H1 (cell line): ENCODE data around the gene INO80. TPM values are rescaled to one million over a fixed set of nuclear protein-coding genes. Genes with fewer than 3 reads are reported as not detected.

ENCODE experiments used
- CTCF ChIA-PET: fragments of 300-600 bp; sonication (Branson Sonifier 250); formaldehyde crosslinking; loops from one replicate; lab custom pipeline; 2021; ENCODE audit not compliant: partially characterized antibody; lab: Charles Lee
- POLR2A ChIA-PET: fragments of 300-600 bp; sonication (Branson Sonifier 250); formaldehyde crosslinking; loops from one replicate; lab custom pipeline; 2021; ENCODE audit warnings: inconsistent platforms; ENCODE audit not compliant: partially characterized antibody; lab: Charles Lee
- DNase-seq, 2 experiments: peaks; one replicate each; pipeline versions ENCODE4 v3.0.0 to v3.0.0-alpha.2; 2010 to 2022; ENCODE audit warnings: low spot score in 2 of 2, low read depth in 1 of 2, mixed read lengths in 1 of 2
- FAIRE-seq: peaks from 2 replicates; lab custom pipeline; 2011; peaks lifted over from hg19 to GRCh38; lab: Jason Lieb, UNC
- H2AFZ ChIP-seq: 2 replicates; pipeline ENCODE4 v1.8.1; 2012; ENCODE audit warnings: low read length, inconsistent platforms
- H2AK5ac ChIP-seq: 2 replicates; pipeline ENCODE4 v1.6.1; 2013; ENCODE audit warnings: low read depth, low read length
- H2BK120ac ChIP-seq: replicated peaks from 2 replicates; pipeline ENCODE3; 2013; ENCODE audit warnings: low read depth, low read length, inconsistent platforms
- H2BK12ac ChIP-seq: 2 replicates; pipeline ENCODE4 v1.6.1; 2013; ENCODE audit warnings: low read depth, low read length
- H2BK15ac ChIP-seq: 2 replicates; pipeline ENCODE4 v1.6.1; 2013; ENCODE audit warnings: low read length
- H2BK20ac ChIP-seq: 2 replicates; pipeline ENCODE4 v1.6.1; 2013; ENCODE audit warnings: low read length
- H2BK5ac ChIP-seq: 2 replicates; pipeline ENCODE4 v1.6.1; 2013; ENCODE audit warnings: low read depth, low read length
- H3K14ac ChIP-seq: 2 replicates; pipeline ENCODE4 v1.6.1; 2013; ENCODE audit warnings: inconsistent platforms; ENCODE audit not compliant: insufficient read length
- H3K18ac ChIP-seq: 2 replicates; pipeline ENCODE4 v1.6.1; 2013; ENCODE audit warnings: low read length; ENCODE audit errors: extremely low read depth
- H3K23ac ChIP-seq: 2 replicates; pipeline ENCODE4 v1.6.1; 2013; ENCODE audit warnings: inconsistent platforms; ENCODE audit not compliant: insufficient read length
- H3K23me2 ChIP-seq: 2 replicates; pipeline ENCODE4 v1.6.1; 2013; ENCODE audit warnings: low read depth, low read length
- H3K27ac ChIP-seq: 2 replicates; pipeline ENCODE4 v1.6.1; 2011; ENCODE audit warnings: low read depth, low read length, inconsistent platforms
- H3K27me3 ChIP-seq, 4 experiments: replicated peaks in 1 of 4; 1 replicate in 1 of 4; 2 replicates in 3 of 4; pipeline versions ENCODE4 v1.6.1 to v1.8.1; 2011 to 2013; ENCODE audit warnings: low read length in 3 of 4, mild to moderate bottlenecking in 3 of 4, inconsistent platforms in 2 of 4, mixed read lengths in 2 of 4, moderate library complexity in 1 of 4; ENCODE audit not compliant: control insufficient read depth in 3 of 4, insufficient read depth in 3 of 4; ENCODE audit errors: extremely low read depth in 1 of 4
- H3K36me3 ChIP-seq, 4 experiments: 2 replicates each; pipeline versions ENCODE4 v1.6.1 to v1.8.1; 2011 to 2013; ENCODE audit warnings: mild to moderate bottlenecking in 4 of 4, low read length in 3 of 4, moderate library complexity in 2 of 4, control low read depth in 1 of 4, inconsistent platforms in 1 of 4; ENCODE audit not compliant: insufficient read depth in 4 of 4, control insufficient read depth in 2 of 4
- H3K4ac ChIP-seq: replicated peaks from 2 replicates; pipeline ENCODE3; 2013; ENCODE audit warnings: low read length, low read depth, mixed read lengths, inconsistent platforms; ENCODE audit not compliant: insufficient read length
- H3K4me1 ChIP-seq, 4 experiments: replicated peaks in 1 of 4; 1 replicate in 1 of 4; 2 replicates in 3 of 4; pipeline versions ENCODE4 v1.6.1 to v1.8.1; 2011 to 2013; ENCODE audit warnings: low read length in 3 of 4, inconsistent platforms in 2 of 4, mixed read lengths in 1 of 4; ENCODE audit not compliant: insufficient read depth in 4 of 4, control insufficient read depth in 3 of 4
- H3K4me2 ChIP-seq, 2 experiments: 2 replicates each; pipeline versions ENCODE4 v1.6.1 to v1.8.1; 2011 to 2013; ENCODE audit warnings: low read depth in 2 of 2, low read length in 2 of 2, control low read depth in 1 of 2, inconsistent platforms in 1 of 2, mild to moderate bottlenecking in 1 of 2; ENCODE audit not compliant: insufficient read depth in 1 of 2
- H3K4me3 ChIP-seq, 4 experiments: fragments of 200-600, 300-600 bp in 1 of 4; sonication (generic), shearing (Covaris generic), sonication (Bioruptor Twin) in 1 of 4; 2 replicates each; pipeline versions ENCODE4 v1.5.1 to v1.8.1; 2011 to 2016; ENCODE audit warnings: low read length in 4 of 4, low read depth in 3 of 4, control low read depth in 2 of 4, inconsistent platforms in 2 of 4, mild to moderate bottlenecking in 2 of 4, mixed read lengths in 1 of 4, moderate library complexity in 1 of 4; ENCODE audit not compliant: insufficient read depth in 2 of 4; ENCODE audit errors: extremely low read depth in 1 of 4
- H3K56ac ChIP-seq: replicated peaks from 2 replicates; pipeline ENCODE3; 2013; ENCODE audit warnings: low read depth, mild to moderate bottlenecking, mixed read lengths, low read length, inconsistent platforms; ENCODE audit not compliant: insufficient read length
- H3K79me1 ChIP-seq: 2 replicates; pipeline ENCODE4 v1.6.1; 2013; ENCODE audit warnings: low read depth, low read length, control low read depth
- H3K79me2 ChIP-seq, 2 experiments: 2 replicates each; pipeline versions ENCODE4 v1.6.1 to v1.8.1; 2012 to 2013; ENCODE audit warnings: low read length in 2 of 2, mild to moderate bottlenecking in 2 of 2, inconsistent platforms in 1 of 2; ENCODE audit not compliant: insufficient read depth in 2 of 2, control insufficient read depth in 1 of 2
- H3K9ac ChIP-seq, 4 experiments: replicated peaks in 1 of 4; 1 replicate in 1 of 4; 2 replicates in 3 of 4; pipeline versions ENCODE4 v1.6.1 to v1.8.1; 2011 to 2013; ENCODE audit warnings: low read depth in 3 of 4, low read length in 3 of 4, control low read depth in 2 of 4, mild to moderate bottlenecking in 2 of 4, moderate library complexity in 2 of 4, inconsistent platforms in 1 of 4; ENCODE audit errors: extremely low read depth in 1 of 4
- H3K9me3 ChIP-seq, 2 experiments: 2 replicates each; pipeline versions ENCODE4 v1.6.1 to v1.8.1; 2012 to 2013; ENCODE audit warnings: mild to moderate bottlenecking in 2 of 2, moderate library complexity in 2 of 2, control low read depth in 1 of 2, inconsistent platforms in 1 of 2, low read depth in 1 of 2, low read length in 1 of 2, mixed read lengths in 1 of 2; ENCODE audit not compliant: insufficient read depth in 2 of 2
- H4K20me1 ChIP-seq, 2 experiments: replicated peaks in 1 of 2; 2 replicates each; pipeline versions ENCODE3 to v1.8.1; 2011 to 2013; ENCODE audit warnings: inconsistent platforms in 2 of 2, low read length in 2 of 2, mild to moderate bottlenecking in 1 of 2; ENCODE audit not compliant: insufficient read depth in 2 of 2, control insufficient read depth in 1 of 2
- H4K5ac ChIP-seq: 2 replicates; pipeline ENCODE4 v1.6.1; 2013; ENCODE audit warnings: low read length, low read depth, mixed read lengths, inconsistent platforms; ENCODE audit not compliant: insufficient read length
- H4K8ac ChIP-seq: 2 replicates; pipeline ENCODE4 v1.8.0; 2013; ENCODE audit warnings: mild to moderate bottlenecking, moderate library complexity, low read length, inconsistent platforms; ENCODE audit not compliant: insufficient read depth; ENCODE audit errors: extremely low read depth
- H4K91ac ChIP-seq: replicated peaks from 2 replicates; pipeline ENCODE3; 2013; ENCODE audit warnings: low read length, mixed read lengths, inconsistent platforms; ENCODE audit not compliant: insufficient read length
- MAFK ChIP-seq: IDR thresholded peaks from 2 replicates; pipeline ENCODE4 v1.6.1; 2012; ENCODE audit warnings: low read depth, mild to moderate bottlenecking, improper control_type of control experiment, low read length
- NRF1 ChIP-seq: IDR thresholded peaks from 2 replicates; pipeline ENCODE4 v1.6.1; 2011; ENCODE audit warnings: mild to moderate bottlenecking, low read depth, low read length, improper control_type of control experiment
- POLR2A ChIP-seq, 2 experiments: IDR thresholded peaks; 1 replicate in 1 of 2; 2 replicates in 1 of 2; pipeline ENCODE4 v1.6.1; 2011; ENCODE audit warnings: low read depth in 2 of 2, low read length in 2 of 2, mild to moderate bottlenecking in 2 of 2; ENCODE audit errors: control extremely low read depth in 1 of 2
- SAP30 ChIP-seq: fragments of 300-600 bp; sonication (generic); IDR thresholded peaks from 2 replicates; pipeline ENCODE4 v1.7.1; 2012; ENCODE audit warnings: low read length, moderate library complexity, mild to moderate bottlenecking, inconsistent platforms; ENCODE audit not compliant: insufficient read depth, insufficient replicate concordance
- whole genome bisulfite sequencing, 2 experiments: shearing (Covaris generic) in 1 of 2; methylation state at CpG; one replicate each; pipeline versions ENCODE4 v1.1.6 to v1.1.7; 2013 to 2015; ENCODE audit warnings: low lambda C conversion rate in 2 of 2, mixed read lengths in 2 of 2, inconsistent platforms in 1 of 2, low coverage in 1 of 2, missing lambda C conversion rate in 1 of 2; ENCODE audit not compliant: insufficient replicate concordance in 2 of 2, insufficient coverage in 1 of 2, insufficient read length in 1 of 2; ENCODE audit errors: extremely low coverage in 1 of 2, missing lambda C conversion rate in 1 of 2; 5-methylcytosine and 5-hydroxymethylcytosine counted together
- polyA plus RNA-seq, 7 experiments: library from polyadenylated mRNA; depleted of rRNA in 3 of 7; stranded (reverse) in 5 of 7; unstranded in 2 of 7; fragments of >200 nt in 5 of 7; fragments of 200-250 nt in 2 of 7; gene quantifications; 1 replicate in 5 of 7; 2 replicates in 1 of 7; 4 replicates in 1 of 7; pipeline versions ENCODE4 v1.2.1 to v1.2.3, GENCODE V29; 2011 to 2013; ENCODE audit warnings: missing spikeins in 2 of 7, mixed read lengths in 2 of 7
- total RNA-seq: library from RNA; stranded (reverse); fragmentation: NEBNext Ultra II Directional; extraction: Animal tissue kit (Norgen Biotek cat#: 25700); gene quantifications from 2 replicates; pipeline ENCODE4 v1.2.1, GENCODE V29; 2021

Gene INO80
- total and polyA plus RNA-seq, 2 of the 8 experiments (the other 6 are each of a cell fraction or from before 2014, with no cell fraction given): 4.3 to 24.5 TPM

GRCh38 chr15:41148065-41148464 is 32.0 kb upstream of the INO80 start:
- Histone ChIP-seq H3K4me1 (no peaks in the 10 kb centered on the region; a peak in 1 of 7 replicates), H3K79me1 (no peaks in the 10 kb centered on the region), H4K20me1 (no peaks in the 10 kb centered on the region), H3K9ac (no peak overlapping the region), H2AFZ (no peak overlapping the region), H3K4ac (no peak overlapping the region), H3K18ac (no peak overlapping the region), H3K4me2 (no peak overlapping the region), H4K91ac (no peak overlapping the region), H3K14ac (no peak overlapping the region), H3K79me2 (no peaks in the 10 kb centered on the region), H3K23me2 (no peaks in the 10 kb centered on the region), H2BK120ac (no peak overlapping the region), H3K27me3 (no peaks in the 10 kb centered on the region), H3K4me3 (no peak overlapping the region), H2AK5ac (no peak overlapping the region), H2BK5ac (no peak overlapping the region), H4K8ac (no peak overlapping the region), H3K9me3 (peaks cover 0 to 7% of the 10 kb centered on the region in 2 experiments; a peak in 1 of 4 replicates), H3K23ac (no peak overlapping the region), H2BK20ac (no peak overlapping the region), H3K56ac (no peak overlapping the region), H2BK15ac (no peak overlapping the region), H2BK12ac (no peak overlapping the region), H3K36me3 (no peaks in the 10 kb centered on the region), H3K27ac (no peak overlapping the region)
- DNase-seq (no peak), FAIRE-seq (no peak)
- 87% methylated on average over 2 of the region's 2 CpGs; no CpG with 5 or more reads in 1 of the 2 experiments for WGBS, 2 experiments
- ChIA-PET POLR2A (no interaction called here), CTCF (interaction anchor here (0.6 to 0.7 kb wide), 2 partner anchors 185 to 641 kb away, joined by 3 read pairs; no protein-coding TSS in a partner anchor)
- TF ChIP-seq SAP30: no peak
- TF ChIP-seq MAFK: no peak
- TF ChIP-seq NRF1: no peak
- no peak for TF ChIP-seq POLR2A (IDR thresholded peaks at IDR 0.05; ENCODE audit: control extremely low read depth in 1 of 2, low read depth in 2 of 2, low read length in 2 of 2)
- TF ChIP-seq, all 59 proteins: peak for 0
- no peak overlapping the region for H4K5ac ChIP-seq
